GM23338 (cell line): ENCODE data around the gene OSBPL10. TPM values are rescaled to one million over a fixed set of nuclear protein-coding genes. Genes with fewer than 3 reads are reported as not detected.

Source experiments
- ATAC-seq: fragments of 200-7000 bp; cut with Tn5 transposase; 3 replicates; pipeline ENCODE4 v1.9.1; 2020
- DNase-seq: peaks from one replicate; pipeline ENCODE4 v3.0.0-alpha.2; 2015; ENCODE audit warnings: low spot score
- H2AFZ ChIP-seq: fragments of 200-600 bp; sonication (generic); 2 replicates; pipeline ENCODE4 v1.8.0; 2016; ENCODE audit warnings: antibody characterized with exemption, mild to moderate bottlenecking, moderate library complexity
- H3F3A ChIP-seq: fragments of 200-600 bp; sonication (generic); replicated peaks from 2 replicates; pipeline ENCODE4 v1.8.0; 2017; ENCODE audit warnings: antibody characterized with exemption, mixed run types, low read depth
- H3K27ac ChIP-seq: fragments of 200-600 bp; sonication (generic); 2 replicates; pipeline ENCODE4 v1.6.1; 2016; ENCODE audit warnings: low read depth
- H3K27me3 ChIP-seq: fragments of 200-600 bp; sonication (generic); 2 replicates; pipeline ENCODE4 v1.8.0; 2016; ENCODE audit warnings: mild to moderate bottlenecking, mixed run types, moderate library complexity; ENCODE audit not compliant: insufficient read depth
- H3K36me3 ChIP-seq: fragments of 200-600 bp; sonication (generic); 2 replicates; pipeline ENCODE4 v1.8.0; 2016; ENCODE audit warnings: mild to moderate bottlenecking; ENCODE audit not compliant: insufficient read depth
- H3K4me1 ChIP-seq: fragments of 200-600 bp; sonication (generic); 2 replicates; pipeline ENCODE4 v1.8.0; 2016; ENCODE audit warnings: mild to moderate bottlenecking, moderate library complexity; ENCODE audit not compliant: insufficient read depth
- H3K4me2 ChIP-seq: fragments of 200-600 bp; sonication (generic); 2 replicates; pipeline ENCODE4 v1.7.1; 2017; ENCODE audit warnings: mixed run types
- H3K4me3 ChIP-seq: fragments of 200-600 bp; sonication (generic); 2 replicates; pipeline ENCODE4 v1.6.1; 2016; ENCODE audit warnings: mixed run types
- H3K79me2 ChIP-seq: fragments of 200-600 bp; sonication (generic); replicated peaks from 2 replicates; pipeline ENCODE4 v1.8.0; 2017; ENCODE audit warnings: mild to moderate bottlenecking; ENCODE audit not compliant: insufficient read depth
- H3K9me2 ChIP-seq: fragments of 200-600 bp; sonication (generic); 2 replicates; pipeline ENCODE4 v1.8.0; 2017; ENCODE audit not compliant: insufficient read depth
- H4K20me1 ChIP-seq: fragments of 200-600 bp; sonication (generic); replicated peaks from 2 replicates; pipeline ENCODE4 v1.8.0; 2017; ENCODE audit warnings: mild to moderate bottlenecking; ENCODE audit not compliant: insufficient read depth
- H3K27ac Mint-ChIP-seq: 2 replicates; pipeline ENCODE4 v1.8.0; 2020; ENCODE audit warnings: inconsistent platforms, mild to moderate bottlenecking, moderate library complexity, mixed read lengths
- H3K27me3 Mint-ChIP-seq: 3 replicates; pipeline ENCODE4 v1.8.0; 2022; ENCODE audit warnings: low read depth, mild to moderate bottlenecking, moderate library complexity, mixed read lengths, inconsistent platforms; ENCODE audit not compliant: insufficient read depth, poor library complexity
- H3K36me3 Mint-ChIP-seq: 3 replicates; pipeline ENCODE4 v1.8.0; 2021; ENCODE audit warnings: low read depth, mild to moderate bottlenecking, inconsistent platforms, moderate library complexity, mixed read lengths
- H3K4me1 Mint-ChIP-seq: 3 replicates; pipeline ENCODE4 v1.8.0; 2020; ENCODE audit warnings: mild to moderate bottlenecking, inconsistent platforms, mixed read lengths
- H3K4me3 Mint-ChIP-seq: 3 replicates; pipeline ENCODE4 v1.8.0; 2021; ENCODE audit warnings: moderate library complexity, mild to moderate bottlenecking, inconsistent platforms, mixed read lengths
- H3K9me3 Mint-ChIP-seq: 3 replicates; pipeline ENCODE4 v1.8.0; 2020; ENCODE audit warnings: moderate library complexity, mild to moderate bottlenecking, inconsistent platforms, mixed read lengths
- CTCF ChIP-seq, 2 experiments: fragments of 200-600 bp in 1 of 2; sonication (generic) in 1 of 2; conservative IDR thresholded peaks; 2 replicates each; pipeline versions ENCODE4 v1.5.1 to v1.6.1; 2016 to 2017; ENCODE audit warnings: antibody characterized with exemption in 2 of 2, low read depth in 2 of 2, mild to moderate bottlenecking in 2 of 2, moderate library complexity in 1 of 2
- POLR2AphosphoS5 ChIP-seq: IDR thresholded peaks from 2 replicates; pipeline ENCODE4 v1.6.1; 2016; ENCODE audit warnings: antibody characterized with exemption, low read depth
- ZNF331 ChIP-seq: fragments of 250-450 bp; sonication (Bioruptor Pico); IDR thresholded peaks from 2 replicates; pipeline ENCODE4 v1.5.0; 2020; ENCODE audit warnings: low read depth, mild to moderate bottlenecking, moderate library complexity
- polyA plus RNA-seq: library from polyadenylated mRNA; unstranded; fragments of >200 nt; fragmentation: Nextera tagmentation; extraction: Ambion mirVana; gene quantifications from 2 replicates; pipeline ENCODE4 v1.2.1, GENCODE V29; 2016
- total RNA-seq: library from RNA; depleted of rRNA; stranded (reverse); fragments of >200 nt; shearing (Covaris generic); gene quantifications from 2 replicates; pipeline ENCODE4 v1.2.3, GENCODE V29; 2014
- TF ChIP-seq, protein P1 (sequence below): IDR thresholded peaks from one replicate; pipeline ENCODE4 v1.6.1; 2018; ENCODE audit warnings: antibody characterized with exemption; ENCODE audit not compliant: unreplicated experiment
- TF ChIP-seq, protein P2 (sequence below): IDR thresholded peaks from 2 replicates; pipeline ENCODE4 v1.6.1; 2016; ENCODE audit warnings: antibody characterized with exemption

The OSBPL10 gene
- total and polyA plus RNA-seq, 2 experiments from 2014 or later = 23.8 to 149 TPM

GRCh38 chr3:31725568-31725967, 255.5 kb downstream of the OSBPL10 start:
- H3K27me3 ChIP-seq = no peaks in the 10 kb centered on the region
- DNase-seq = no peak
- peak overlapping the region; percentile 37; the same call in 1 of the 2 replicates for H3K27ac ChIP-seq
- no peak overlapping the region for H2AFZ ChIP-seq
- H3K4me2 ChIP-seq = no peak overlapping the region
- Mint-ChIP-seq H3K4me3 (no peak overlapping the region), H3K27me3 (peaks cover 7% of the 10 kb centered on the region), H3K27ac (no peak overlapping the region), H3K4me1 (peaks cover 31% of the 10 kb centered on the region), H3K36me3 (no peaks in the 10 kb centered on the region), H3K9me3 (no peaks in the 10 kb centered on the region)
- no peaks in the 10 kb centered on the region for H3K9me2 ChIP-seq
- H3K79me2 ChIP-seq = peaks cover 24% of the 10 kb centered on the region; the same call in 1 of the 2 replicates
- no peak for ATAC-seq
- peaks cover 10% of the 10 kb centered on the region; the same call in 1 of the 2 replicates for H4K20me1 ChIP-seq
- no peak overlapping the region for H3K4me3 ChIP-seq
- peaks cover 14% of the 10 kb centered on the region for H3K4me1 ChIP-seq
- no peak for TF ChIP-seq ZNF331 (CRISPR knock-in tag)
- TF ChIP-seq, protein P1, sequence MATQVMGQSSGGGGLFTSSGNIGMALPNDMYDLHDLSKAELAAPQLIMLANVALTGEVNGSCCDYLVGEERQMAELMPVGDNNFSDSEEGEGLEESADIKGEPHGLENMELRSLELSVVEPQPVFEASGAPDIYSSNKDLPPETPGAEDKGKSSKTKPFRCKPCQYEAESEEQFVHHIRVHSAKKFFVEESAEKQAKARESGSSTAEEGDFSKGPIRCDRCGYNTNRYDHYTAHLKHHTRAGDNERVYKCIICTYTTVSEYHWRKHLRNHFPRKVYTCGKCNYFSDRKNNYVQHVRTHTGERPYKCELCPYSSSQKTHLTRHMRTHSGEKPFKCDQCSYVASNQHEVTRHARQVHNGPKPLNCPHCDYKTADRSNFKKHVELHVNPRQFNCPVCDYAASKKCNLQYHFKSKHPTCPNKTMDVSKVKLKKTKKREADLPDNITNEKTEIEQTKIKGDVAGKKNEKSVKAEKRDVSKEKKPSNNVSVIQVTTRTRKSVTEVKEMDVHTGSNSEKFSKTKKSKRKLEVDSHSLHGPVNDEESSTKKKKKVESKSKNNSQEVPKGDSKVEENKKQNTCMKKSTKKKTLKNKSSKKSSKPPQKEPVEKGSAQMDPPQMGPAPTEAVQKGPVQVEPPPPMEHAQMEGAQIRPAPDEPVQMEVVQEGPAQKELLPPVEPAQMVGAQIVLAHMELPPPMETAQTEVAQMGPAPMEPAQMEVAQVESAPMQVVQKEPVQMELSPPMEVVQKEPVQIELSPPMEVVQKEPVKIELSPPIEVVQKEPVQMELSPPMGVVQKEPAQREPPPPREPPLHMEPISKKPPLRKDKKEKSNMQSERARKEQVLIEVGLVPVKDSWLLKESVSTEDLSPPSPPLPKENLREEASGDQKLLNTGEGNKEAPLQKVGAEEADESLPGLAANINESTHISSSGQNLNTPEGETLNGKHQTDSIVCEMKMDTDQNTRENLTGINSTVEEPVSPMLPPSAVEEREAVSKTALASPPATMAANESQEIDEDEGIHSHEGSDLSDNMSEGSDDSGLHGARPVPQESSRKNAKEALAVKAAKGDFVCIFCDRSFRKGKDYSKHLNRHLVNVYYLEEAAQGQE = no peak
- TF ChIP-seq, protein P2, sequence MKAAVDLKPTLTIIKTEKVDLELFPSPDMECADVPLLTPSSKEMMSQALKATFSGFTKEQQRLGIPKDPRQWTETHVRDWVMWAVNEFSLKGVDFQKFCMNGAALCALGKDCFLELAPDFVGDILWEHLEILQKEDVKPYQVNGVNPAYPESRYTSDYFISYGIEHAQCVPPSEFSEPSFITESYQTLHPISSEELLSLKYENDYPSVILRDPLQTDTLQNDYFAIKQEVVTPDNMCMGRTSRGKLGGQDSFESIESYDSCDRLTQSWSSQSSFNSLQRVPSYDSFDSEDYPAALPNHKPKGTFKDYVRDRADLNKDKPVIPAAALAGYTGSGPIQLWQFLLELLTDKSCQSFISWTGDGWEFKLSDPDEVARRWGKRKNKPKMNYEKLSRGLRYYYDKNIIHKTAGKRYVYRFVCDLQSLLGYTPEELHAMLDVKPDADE = no peak
- H3K36me3 ChIP-seq = no peaks in the 10 kb centered on the region
- H3F3A ChIP-seq = no peaks in the 10 kb centered on the region

DNA sequence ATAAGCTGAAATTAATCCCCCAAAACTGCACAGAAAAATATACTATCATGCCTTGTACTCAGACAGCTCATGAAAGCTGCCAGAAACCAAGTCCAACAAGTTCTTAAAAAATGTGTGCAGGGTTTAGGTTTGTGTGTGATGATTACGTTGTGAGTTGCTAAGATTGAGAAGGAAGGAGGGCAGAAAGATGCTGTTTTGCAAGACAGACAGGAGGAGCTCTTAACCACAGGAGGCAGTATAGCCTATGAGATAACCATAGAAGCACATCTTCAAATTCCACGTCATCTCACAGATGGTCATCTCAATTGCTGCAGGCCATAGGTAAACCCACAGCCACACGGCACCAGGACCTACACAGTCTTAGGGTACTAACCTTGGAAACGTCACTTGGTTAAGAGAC, 256.4 kb downstream of the OSBPL10 start:
- H3K4me3 Mint-ChIP-seq = peak overlapping the region; percentile 46
- peak overlapping the region; percentile 93 for H3K27ac Mint-ChIP-seq
- ATAC-seq = peak; percentile 81

More for the DNA sequence above, 256.4 kb downstream of the OSBPL10 start:
- TF ChIP-seq CTCF (conservative IDR thresholded peaks at IDR 0.05; ENCODE audit: low read depth in 2 of 2) (peak; percentile 53 to 74), POLR2AphosphoS5 (no peak)
- Histone ChIP-seq H3K79me2 (peaks cover 24% of the 10 kb centered on the region; the same call in 1 of the 2 replicates), H4K20me1 (peaks cover 7% of the 10 kb centered on the region; the same call in 1 of the 2 replicates), H3K4me2 (peak overlapping the region; percentile 55), H3F3A (no peaks in the 10 kb centered on the region), H3K36me3 (no peaks in the 10 kb centered on the region), H3K4me1 (peaks cover 14% of the 10 kb centered on the region), H3K9me2 (no peaks in the 10 kb centered on the region), H2AFZ (no peak overlapping the region), H3K27me3 (no peaks in the 10 kb centered on the region), H3K27ac (0 out of 2 replicates have a peak overlapping the region, but pooled peaks have one; percentile 16), H3K4me3 (no peak overlapping the region)
- Mint-ChIP-seq H3K27me3 (peaks cover 4% of the 10 kb centered on the region), H3K4me1 (peaks cover 29% of the 10 kb centered on the region), H3K9me3 (no peaks in the 10 kb centered on the region), H3K36me3 (no peaks in the 10 kb centered on the region)
- peak; percentile 69 for DNase-seq
